Keratinocyte (primary cell): ENCODE data around the gene CDKAL1. TPM values are rescaled to one million over a fixed set of nuclear protein-coding genes. Genes with fewer than 3 reads are reported as not detected.

Source experiments
- DNase-seq: peaks from one replicate; pipeline ENCODE4 v3.0.0-alpha.2; 2011; ENCODE audit warnings: low read depth, missing footprints, low spot score
- FAIRE-seq: peaks from 2 replicates; lab custom pipeline; 2011; peaks lifted over from hg19 to GRCh38; lab: Jason Lieb, UNC
- H2AFZ ChIP-seq: 2 replicates; pipeline ENCODE4 v1.6.0; 2012; ENCODE audit warnings: low read length, control low read depth, inconsistent platforms; ENCODE audit not compliant: control insufficient read depth
- H3K27ac ChIP-seq: 2 replicates; pipeline ENCODE4 v1.5.1; 2011; ENCODE audit warnings: low read length; ENCODE audit not compliant: control insufficient read depth, insufficient read depth
- H3K27me3 ChIP-seq: 3 replicates; pipeline ENCODE4 v1.6.0; 2011; ENCODE audit warnings: low read length; ENCODE audit not compliant: control insufficient read depth, insufficient read depth; ENCODE audit errors: extremely low read depth
- H3K36me3 ChIP-seq, 2 experiments: 2 replicates in 1 of 2; 3 replicates in 1 of 2; pipeline ENCODE4 v1.5.1; 2011; ENCODE audit warnings: low read length in 2 of 2, mild to moderate bottlenecking in 1 of 2; ENCODE audit not compliant: control insufficient read depth in 2 of 2, insufficient read depth in 2 of 2; ENCODE audit errors: extremely low read depth in 1 of 2
- H3K4me1 ChIP-seq: 3 replicates; pipeline ENCODE4 v1.5.1; 2011; ENCODE audit warnings: low read length; ENCODE audit not compliant: control insufficient read depth, insufficient read depth; ENCODE audit errors: extremely low read depth
- H3K4me2 ChIP-seq: 3 replicates; pipeline ENCODE4 v1.6.0; 2011; ENCODE audit warnings: low read depth, low read length; ENCODE audit not compliant: control insufficient read depth, insufficient read depth; ENCODE audit errors: extremely low read depth
- H3K4me3 ChIP-seq, 3 experiments: fragments of 200-600 bp in 1 of 3; sonication (generic) in 1 of 3; 2 replicates in 2 of 3; 3 replicates in 1 of 3; pipeline ENCODE4 v1.5.1; 2011 to 2016; ENCODE audit warnings: low read length in 3 of 3, mild to moderate bottlenecking in 3 of 3, control low read depth in 2 of 3, inconsistent platforms in 1 of 3, low read depth in 1 of 3, mixed read lengths in 1 of 3, mixed run types in 1 of 3, moderate library complexity in 1 of 3; ENCODE audit not compliant: control insufficient read depth in 2 of 3, insufficient read depth in 2 of 3; ENCODE audit errors: extremely low read depth in 1 of 3
- H3K79me2 ChIP-seq: 2 replicates; pipeline ENCODE4 v1.6.0; 2012; ENCODE audit warnings: low read length; ENCODE audit not compliant: control insufficient read depth, insufficient read depth
- H3K9ac ChIP-seq: 3 replicates; pipeline ENCODE4 v1.6.0; 2011; ENCODE audit warnings: low read length; ENCODE audit not compliant: control insufficient read depth, insufficient read depth; ENCODE audit errors: extremely low read depth
- H3K9me1 ChIP-seq: 3 replicates; pipeline ENCODE4 v1.6.0; 2011; ENCODE audit warnings: low read length; ENCODE audit not compliant: control insufficient read depth, insufficient read depth; ENCODE audit errors: extremely low read depth
- H3K9me3 ChIP-seq: 2 replicates; pipeline ENCODE4 v1.5.1; 2012; ENCODE audit warnings: low read depth, low read length; ENCODE audit not compliant: control insufficient read depth
- H4K20me1 ChIP-seq: 3 replicates; pipeline ENCODE4 v1.6.0; 2011; ENCODE audit warnings: low read length; ENCODE audit not compliant: control insufficient read depth, insufficient read depth; ENCODE audit errors: extremely low read depth
- CTCF ChIP-seq, 3 experiments: IDR thresholded peaks in 1 of 3; conservative IDR thresholded peaks in 1 of 3; optimal IDR thresholded peaks in 1 of 3; 2 replicates in 2 of 3; 3 replicates in 1 of 3; pipeline versions ENCODE3 to v1.5.1; 2011; ENCODE audit warnings: low read length in 3 of 3, mild to moderate bottlenecking in 3 of 3, moderate library complexity in 2 of 3, control low read depth in 1 of 3, inconsistent platforms in 1 of 3; ENCODE audit not compliant: insufficient read depth in 2 of 3; ENCODE audit errors: extremely low read depth in 1 of 3
- EZH2 ChIP-seq: IDR thresholded peaks from one replicate; pipeline ENCODE4 v1.6.1; 2012; ENCODE audit warnings: inconsistent platforms, mild to moderate bottlenecking, low read length, moderate library complexity
- dilution Hi-C: fragments of 300-500 bp; cut with MboI; formaldehyde crosslinking; loops from one replicate; pipeline ENCODE4 v1.7.0; 2020; ENCODE audit warnings: low sequenced_read_pairs; ENCODE audit not compliant: extremely low pct_ligation_motif_present
- polyA plus RNA-seq, 5 experiments: library from polyadenylated mRNA; depleted of rRNA in 3 of 5; stranded (reverse) in 3 of 5; stranded (forward) in 1 of 5; unstranded in 1 of 5; fragments of >200 nt; gene quantifications; 1 replicate in 1 of 5; 2 replicates in 3 of 5; 3 replicates in 1 of 5; pipeline versions ENCODE4 v1.2.1 to v1.2.3, GENCODE V29; 2011 to 2012; ENCODE audit warnings: missing spikeins in 2 of 5, low read depth in 1 of 5, low replicate concordance in 1 of 5

The CDKAL1 gene
- polyA plus RNA-seq, 1 donor (not counting 4 experiments of a cell fraction or from before 2014, with no cell fraction given), result 5.6 TPM

DNA sequence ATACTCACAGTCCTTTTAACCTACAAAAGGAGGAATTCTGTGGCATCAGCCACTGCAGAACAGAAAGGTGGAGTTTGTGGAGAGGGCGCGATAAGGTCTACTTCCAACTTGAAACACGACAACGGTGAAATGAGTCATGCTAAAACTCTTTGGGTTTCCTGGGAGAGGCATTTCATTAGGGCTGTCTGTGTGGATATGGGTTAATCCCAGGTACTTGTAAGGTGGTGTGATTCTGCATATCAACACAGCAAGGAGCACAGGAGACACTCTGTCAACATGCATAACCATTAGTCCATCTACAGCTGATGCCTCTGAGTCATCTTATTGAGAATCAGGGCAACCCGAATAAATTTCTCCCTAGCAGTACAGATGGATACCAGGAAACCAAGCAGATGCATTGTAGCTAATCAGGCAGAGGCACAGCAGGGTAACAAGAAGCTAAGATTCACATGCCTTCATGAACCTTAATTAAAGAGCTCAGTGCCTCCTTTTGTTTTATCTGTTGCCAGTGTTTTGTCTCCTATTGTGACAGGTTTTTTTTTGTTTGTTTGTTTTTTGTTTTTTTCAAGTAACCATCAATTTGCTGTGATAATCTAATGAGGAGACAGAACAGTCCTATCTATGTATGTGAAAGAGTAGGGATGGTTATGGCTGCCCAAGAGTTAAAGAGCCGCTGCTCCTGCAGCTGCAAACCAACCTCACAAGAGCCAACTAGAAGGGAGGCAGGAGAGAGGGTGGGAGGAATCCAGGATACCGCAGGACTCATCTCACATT, 743.5 kb downstream of the CDKAL1 start:
- no peaks in the 10 kb centered on the region for H4K20me1 ChIP-seq
- H3K27ac ChIP-seq, result no peak overlapping the region
- no peak overlapping the region for H3K4me3 ChIP-seq
- H3K9me3 ChIP-seq, result no peaks in the 10 kb centered on the region
- no peaks in the 10 kb centered on the region for H3K9me1 ChIP-seq
- no peak overlapping the region for H2AFZ ChIP-seq
- TF ChIP-seq CTCF (optimal IDR thresholded peaks at IDR 0.05 in 1 of 3, IDR thresholded peaks at IDR 0.05 in 1 of 3, conservative IDR thresholded peaks at IDR 0.05 in 1 of 3; ENCODE audit: extremely low read depth in 1 of 3, insufficient read depth in 2 of 3, low read length in 3 of 3) (no peak), EZH2 (no peak)
- no peaks in the 10 kb centered on the region for H3K36me3 ChIP-seq
- peak; percentile 50 for DNase-seq
- dilution Hi-C loops, result no loop called here
- no peaks in the 10 kb centered on the region for H3K79me2 ChIP-seq
- H3K9ac ChIP-seq, result no peak overlapping the region
- no peaks in the 10 kb centered on the region for H3K27me3 ChIP-seq
- H3K4me2 ChIP-seq, result no peak overlapping the region
- peaks cover 11% of the 10 kb centered on the region for H3K4me1 ChIP-seq
- peak; percentile 61 for FAIRE-seq

DNA sequence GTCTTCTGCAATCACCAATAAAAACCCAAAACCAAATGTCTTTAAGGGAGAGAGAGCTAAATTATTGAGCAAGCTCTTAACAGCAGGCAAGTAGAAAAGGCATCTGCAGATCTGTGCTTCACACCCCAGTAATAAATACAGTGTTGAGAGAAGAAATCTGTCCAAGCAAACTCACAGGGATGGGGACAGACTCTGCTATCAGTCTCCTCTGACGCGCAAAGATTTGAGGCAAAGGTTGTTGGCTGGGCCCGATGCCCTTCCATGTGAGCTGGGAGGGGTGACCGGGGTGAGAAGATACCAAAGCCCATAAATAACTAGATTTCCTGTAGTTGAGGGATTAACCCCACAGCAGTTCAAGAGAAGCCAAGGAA, 744.1 kb downstream of the CDKAL1 start:
- dilution Hi-C loops, result no loop called here
- DNase-seq, result no peak

More for the DNA sequence above, 744.1 kb downstream of the CDKAL1 start:
- no peak overlapping the region for H2AFZ ChIP-seq
- no peaks in the 10 kb centered on the region for H3K79me2 ChIP-seq
- no peak for FAIRE-seq
- H3K9ac ChIP-seq, result no peak overlapping the region
- H3K27ac ChIP-seq, result no peak overlapping the region
- H3K9me1 ChIP-seq, result no peaks in the 10 kb centered on the region
- no peaks in the 10 kb centered on the region for H4K20me1 ChIP-seq
- H3K4me1 ChIP-seq, result peaks cover 11% of the 10 kb centered on the region
- no peaks in the 10 kb centered on the region for H3K36me3 ChIP-seq
- no peak overlapping the region for H3K4me3 ChIP-seq
- H3K4me2 ChIP-seq, result no peak overlapping the region
- no peaks in the 10 kb centered on the region for H3K9me3 ChIP-seq
- TF ChIP-seq CTCF (optimal IDR thresholded peaks at IDR 0.05 in 1 of 3, IDR thresholded peaks at IDR 0.05 in 1 of 3, conservative IDR thresholded peaks at IDR 0.05 in 1 of 3; ENCODE audit: extremely low read depth in 1 of 3, insufficient read depth in 2 of 3, low read length in 3 of 3), result no peak
- no peak for TF ChIP-seq EZH2
- no peaks in the 10 kb centered on the region for H3K27me3 ChIP-seq
